HG03354 (cell line): ENCODE data around the gene TGFB2.

Experiments
- ATAC-seq: cut with Tn5 transposase; IDR thresholded peaks from one replicate; pipeline ENCODE4 v1.9.1; 2021; ENCODE audit warnings: mild to moderate bottlenecking; ENCODE audit not compliant: unreplicated experiment, poor library complexity, severe bottlenecking

The TGFB2 gene

GRCh38 chr1:218475275-218475674 lies 130.1 kb downstream of the TGFB2 start:
- no peak for ATAC-seq

- ATAC-seq = no peak
Observed at GRCh38 chr1:218475699-218476098, 130.6 kb downstream of the TGFB2 start.

- ATAC-seq = no peak
Observed at GRCh38 chr1:218476385-218476784, 131.2 kb downstream of the TGFB2 start.

- no peak for ATAC-seq
Observed at GRCh38 chr1:218478336-218478735, 133.2 kb downstream of the TGFB2 start.

- ATAC-seq = no peak
Observed at GRCh38 chr1:218479436-218480115, 134.4 kb downstream of the TGFB2 start.

GRCh38 chr1:218480137-218480536 lies 135.0 kb downstream of the TGFB2 start:
- no peak for ATAC-seq

- ATAC-seq = no peak
Observed at GRCh38 chr1:218480588-218481099, 135.5 kb downstream of the TGFB2 start.

- ATAC-seq = no peak
Observed at GRCh38 chr1:218481116-218481775, 136.1 kb downstream of the TGFB2 start.

- no peak for ATAC-seq
Observed at GRCh38 chr1:218482683-218483082, 137.5 kb downstream of the TGFB2 start.

- no peak for ATAC-seq
Observed at GRCh38 chr1:218485241-218485928, 140.2 kb downstream of the TGFB2 start.

- no peak for ATAC-seq
Observed at GRCh38 chr1:218488531-218488930, 143.4 kb downstream of the TGFB2 start.

- no peak for ATAC-seq
Observed at GRCh38 chr1:218488986-218489385, 143.8 kb downstream of the TGFB2 start.

- ATAC-seq = no peak
Observed at GRCh38 chr1:218490406-218490922, 145.3 kb downstream of the TGFB2 start.

GRCh38 chr1:218492874-218493273 lies 147.7 kb downstream of the TGFB2 start:
- no peak for ATAC-seq

GRCh38 chr1:218493986-218494385 lies 148.8 kb downstream of the TGFB2 start:
- ATAC-seq = no peak
